ENCODE results near the gene PDXP. TPM values are rescaled to one million over a fixed set of nuclear protein-coding genes. Genes with fewer than 3 reads are reported as not detected.

Gene PDXP
- total RNA-seq, 1 experiment from 2014 or later, result 14.5 TPM

DNA sequence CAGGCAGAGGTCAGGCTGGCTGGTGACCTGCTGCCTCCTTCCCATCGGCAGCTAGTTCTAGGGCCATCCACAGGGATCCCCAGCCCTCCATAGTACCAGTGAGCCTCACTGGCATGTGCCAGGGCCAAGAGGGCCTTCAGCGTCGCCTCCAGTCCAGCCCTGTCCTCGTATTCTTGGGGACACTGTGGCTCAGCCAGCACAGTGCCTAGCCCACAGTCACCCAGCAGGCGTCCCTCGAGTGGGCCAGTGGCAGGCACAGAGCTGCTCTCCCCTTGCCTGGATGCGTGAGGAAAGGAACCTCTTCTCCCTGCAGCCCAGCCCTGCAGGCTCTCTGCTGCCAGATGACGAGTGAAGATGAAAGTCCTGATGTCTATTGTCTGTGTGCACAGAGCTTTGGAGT lies 29.7 kb upstream of the PDXP start:
- DNase-seq (ENCODE audit: low read depth), result no peak

GRCh38 chr22:37629928-37630327 lies 28.6 kb upstream of the PDXP start:
- DNase-seq (ENCODE audit: low read depth), result no peak

DNA sequence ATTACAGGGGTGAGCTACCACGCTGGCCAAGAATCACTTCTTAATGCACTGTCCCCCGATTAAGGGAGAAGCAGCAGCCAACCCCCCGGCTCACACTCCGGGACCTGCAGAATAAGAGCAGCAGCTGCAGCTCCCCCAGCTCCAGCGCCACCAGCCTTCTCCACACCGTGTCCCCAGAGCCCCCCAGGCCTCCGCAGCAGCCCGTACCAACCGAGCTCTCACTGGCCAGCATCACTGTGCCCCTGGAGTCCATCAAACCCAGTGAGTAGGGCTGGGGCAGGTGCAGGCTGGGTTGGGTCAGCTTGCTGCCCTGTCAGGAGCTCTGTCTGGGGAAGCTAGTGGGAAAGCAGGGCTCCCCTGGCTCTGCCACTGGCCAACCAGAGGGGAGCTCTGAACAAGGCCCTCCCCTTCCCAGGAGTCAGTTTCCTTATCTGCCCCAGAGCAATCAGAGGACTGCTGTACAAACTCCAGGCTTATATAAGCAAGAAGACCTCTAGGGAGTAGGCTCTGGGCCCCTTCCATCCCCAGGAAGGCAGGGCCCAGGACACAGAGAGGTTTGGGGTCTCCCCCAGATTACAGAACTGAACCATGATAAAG lies 27.6 kb upstream of the PDXP start:
- no peak for DNase-seq (ENCODE audit: low read depth)

- DNase-seq (ENCODE audit: low read depth), result no peak
These were observed 26.9 kb upstream of the PDXP start for GRCh38 chr22:37631448-37632173.

GRCh38 chr22:37632174-37633088 lies 26.1 kb upstream of the PDXP start:
- DNase-seq (ENCODE audit: low read depth), result no peak

GRCh38 chr22:37633089-37633624 lies 25.4 kb upstream of the PDXP start:
- DNase-seq (ENCODE audit: low read depth), result peak; percentile 64

DNA sequence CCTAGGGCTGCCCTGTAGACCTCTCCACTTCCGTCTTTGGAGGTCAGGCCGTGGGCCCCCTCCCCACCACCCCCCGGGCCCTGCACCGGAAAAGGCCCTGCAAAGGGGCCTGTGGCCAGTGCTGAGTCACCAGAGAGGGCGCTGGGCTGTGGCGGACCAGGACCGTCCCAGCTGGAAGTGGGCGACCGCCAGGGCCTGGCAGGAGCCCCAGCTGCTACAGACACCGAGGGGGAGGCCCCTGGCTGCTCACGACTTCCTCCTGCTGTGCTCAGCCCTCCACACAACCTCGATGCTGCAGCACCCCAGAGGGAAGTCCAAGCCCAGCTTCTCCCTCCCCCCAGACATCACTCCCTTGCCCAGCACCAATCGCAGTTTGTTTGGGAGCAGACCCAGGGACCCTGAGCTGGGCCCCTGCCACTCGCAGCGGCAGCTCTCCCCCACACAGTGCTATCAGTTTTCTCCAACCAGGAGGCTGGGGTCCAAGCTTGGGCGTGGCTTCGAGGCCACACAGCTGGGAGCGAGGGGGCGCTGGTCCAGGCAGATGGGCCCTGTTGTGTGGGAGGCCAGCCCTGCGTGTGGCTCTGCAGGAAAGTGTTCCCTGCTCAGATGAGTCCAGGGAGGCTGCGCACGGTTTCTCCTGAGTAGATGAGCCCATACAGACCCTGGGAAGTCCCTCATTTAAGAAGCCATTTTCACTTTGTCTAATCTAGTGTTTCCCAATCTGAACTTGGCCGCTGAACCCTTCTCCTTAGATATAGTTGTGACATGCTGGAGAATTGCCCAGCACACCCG lies 24.7 kb upstream of the PDXP start:
- DNase-seq (ENCODE audit: low read depth), result peak; percentile 96

GRCh38 chr22:37634417-37634924 lies 24.1 kb upstream of the PDXP start:
- DNase-seq (ENCODE audit: low read depth), result no peak

GRCh38 chr22:37635157-37635556 lies 23.4 kb upstream of the PDXP start:
- DNase-seq (ENCODE audit: low read depth), result no peak

- DNase-seq (ENCODE audit: low read depth), result peak; percentile 97
These were observed 22.2 kb upstream of the PDXP start for GRCh38 chr22:37636186-37636948.

DNA sequence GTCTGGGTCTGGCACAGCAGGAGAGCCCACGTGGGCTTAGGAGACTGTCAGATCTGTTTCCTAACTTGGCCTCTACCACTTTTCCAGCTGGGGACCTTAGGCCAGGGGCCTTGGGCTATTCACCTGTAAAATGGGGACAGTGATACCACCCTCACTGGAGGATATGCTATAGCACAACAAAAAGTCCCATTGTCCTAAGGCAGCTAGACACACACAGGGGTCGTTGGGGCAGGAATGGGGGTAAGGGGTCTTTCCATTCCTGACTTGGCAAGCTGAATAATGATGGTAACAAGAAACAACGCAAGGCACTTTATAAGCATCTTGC lies 21.6 kb upstream of the PDXP start:
- DNase-seq (ENCODE audit: low read depth), result no peak

DNA sequence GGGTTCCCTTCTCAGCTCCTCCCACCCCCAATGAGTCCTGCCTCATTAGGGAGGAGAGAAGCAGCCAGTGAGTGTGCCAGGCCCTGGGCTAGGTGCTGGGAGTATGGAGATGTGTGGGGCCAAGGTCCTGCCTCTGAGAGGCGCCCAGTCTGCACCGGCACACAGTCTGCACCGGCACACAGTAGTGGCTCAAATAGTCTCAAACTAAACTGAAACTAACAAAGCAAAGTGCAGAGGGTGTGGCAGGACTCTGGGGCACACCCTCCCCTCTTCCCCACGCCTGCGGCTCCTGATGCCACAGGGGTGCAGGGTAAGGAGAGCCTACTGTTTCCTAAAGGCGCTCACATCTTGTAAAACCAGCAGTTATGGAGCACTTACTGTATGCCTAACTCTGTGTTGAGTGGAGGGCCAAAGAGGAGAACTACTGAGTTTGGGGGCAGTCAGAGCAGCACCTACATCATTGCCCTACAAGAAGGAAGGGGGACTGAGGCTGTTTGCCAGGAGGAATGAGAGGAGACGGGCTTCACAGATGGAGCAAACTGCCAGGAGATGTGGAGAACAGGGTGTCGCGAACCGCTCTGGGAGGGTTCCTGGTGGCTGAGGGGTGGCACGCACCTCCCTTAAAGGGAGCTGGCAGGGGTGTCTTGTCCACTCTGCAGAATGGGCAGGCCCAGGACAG lies 20.0 kb upstream of the PDXP start:
- DNase-seq (ENCODE audit: low read depth), result no peak

- DNase-seq (ENCODE audit: low read depth), result peak; percentile 66
These were observed 19.3 kb upstream of the PDXP start, which contains the start of gene SH3BP1 for GRCh38 chr22:37639070-37639760. SH3BP1 (plus strand) TSS chr22:37639669; CDS start chr22:37639788, 119 bp downstream.

GRCh38 chr22:37639771-37640590 lies 18.5 kb upstream of the PDXP start:
- DNase-seq (ENCODE audit: low read depth), result no peak

- DNase-seq (ENCODE audit: low read depth), result no peak
These were observed 17.6 kb upstream of the PDXP start for GRCh38 chr22:37640591-37641560.

GRCh38 chr22:37641561-37641949 lies 17.0 kb upstream of the PDXP start:
- DNase-seq (ENCODE audit: low read depth), result no peak

DNA sequence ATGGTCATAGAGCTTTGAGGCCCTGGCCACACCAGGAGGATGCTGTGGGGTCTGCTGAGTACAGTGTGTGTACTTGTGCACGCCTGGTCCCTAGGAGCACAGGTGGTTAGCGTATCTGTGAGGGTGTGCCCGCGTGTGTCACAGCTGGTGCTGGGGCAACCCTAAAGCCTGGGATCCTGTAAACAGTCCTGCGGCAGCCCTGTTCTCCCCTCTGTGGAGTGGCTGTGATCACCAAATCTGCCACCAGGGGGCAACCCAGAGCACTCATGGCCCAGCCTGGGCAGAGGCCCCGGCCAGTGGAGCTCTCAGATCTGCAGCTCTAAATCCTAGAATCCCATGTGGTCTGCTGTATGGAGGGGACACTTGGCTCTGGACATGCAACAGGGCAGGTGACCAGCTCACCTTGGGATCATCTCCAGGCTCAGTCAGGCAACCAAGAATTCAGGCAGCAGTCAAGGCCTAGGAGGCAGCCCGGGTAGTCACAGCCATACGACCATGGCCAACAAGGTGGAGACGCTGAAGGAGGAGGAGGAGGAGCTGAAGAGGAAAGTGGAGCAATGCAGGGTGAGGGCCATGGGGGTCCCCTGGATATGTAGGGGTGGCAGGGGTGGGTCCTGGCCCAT lies 15.2 kb upstream of the PDXP start:
- DNase-seq (ENCODE audit: low read depth), result peak; percentile 66

Data from RPMI7951 (cell line).